Ramos (cell line): ENCODE data around the gene TAPBPL.
"Not testable (repeated sequence)": the region's sequence is repeated elsewhere in the genome, so short reads cannot be mapped to it uniquely, and the experiment has no call there.

Source experiments
- in situ Hi-C: fragments of 300-500 bp; cut with MboI; formaldehyde crosslinking; loops from one replicate; pipeline ENCODE4 v1.14.3; 2022; ENCODE audit warnings: low sequenced_read_pairs; ENCODE audit not compliant: unreplicated experiment

Gene TAPBPL

DNA sequence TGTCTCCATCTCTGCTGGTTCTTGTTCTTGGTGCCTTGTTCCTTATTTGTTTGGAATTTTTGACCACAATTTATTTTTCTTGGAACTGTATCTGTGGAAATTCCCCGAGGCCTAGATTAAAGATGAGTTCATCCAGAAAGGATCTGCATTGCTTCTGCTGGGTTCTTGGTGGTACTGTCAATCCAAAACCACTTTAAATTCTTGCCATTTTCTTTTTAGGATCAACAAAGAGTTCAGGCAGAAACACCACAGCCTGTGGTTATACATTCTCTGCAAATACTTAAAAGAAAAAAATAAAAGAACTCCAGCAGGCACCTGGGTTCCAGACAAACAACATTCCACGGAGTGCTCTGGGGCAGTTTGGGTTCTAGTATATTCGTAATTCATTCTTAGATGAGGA is 24.6 kb downstream of the TAPBPL start:
- in situ Hi-C loops: no loop called here

GRCh38 chr12:6477601-6478377 is 25.9 kb downstream of the TAPBPL start:
- in situ Hi-C loops: not testable (repeated sequence)

DNA sequence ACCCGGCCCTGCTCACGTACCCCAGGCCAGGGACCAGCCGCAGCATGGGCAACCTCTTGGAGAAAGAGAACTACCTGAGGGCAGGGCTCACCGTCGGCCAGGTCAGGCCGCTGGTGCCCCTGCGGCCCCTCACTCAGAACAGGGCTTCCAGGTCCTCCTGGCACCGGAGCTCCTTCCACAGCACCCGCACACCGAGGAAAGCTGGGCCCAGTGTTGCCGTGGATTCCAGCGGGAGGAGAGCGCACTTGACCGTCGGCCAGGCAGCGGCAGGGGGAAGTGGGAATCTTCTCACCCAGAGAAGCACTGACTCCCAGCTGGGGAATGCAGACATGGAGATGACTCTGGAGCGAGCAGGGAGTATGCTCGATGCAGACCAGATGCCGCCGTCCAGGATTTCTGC is 26.6 kb downstream of the TAPBPL start:
- in situ Hi-C loops: no loop called here

GRCh38 chr12:6488240-6488639 is 36.4 kb downstream of the TAPBPL start:
- in situ Hi-C loops: no loop called here

DNA sequence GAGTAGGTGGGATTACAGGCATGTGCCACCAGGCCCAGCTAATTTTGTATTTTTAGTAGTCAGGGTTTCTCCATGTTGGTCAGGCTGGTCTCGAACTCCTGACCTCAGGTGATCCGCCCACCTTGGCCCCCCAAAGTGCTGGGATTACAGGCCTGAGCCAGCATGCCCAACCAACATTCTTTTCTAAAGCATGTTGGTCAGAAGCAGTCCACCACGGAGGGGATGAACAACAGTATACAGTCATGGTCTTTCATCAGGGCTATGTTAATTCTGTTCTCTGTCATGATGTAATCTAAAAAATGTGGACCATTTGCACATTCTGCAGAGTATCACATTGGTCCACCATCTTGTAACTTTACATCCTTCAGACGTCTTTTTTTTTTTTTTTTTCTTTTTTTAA is 37.6 kb downstream of the TAPBPL start:
- in situ Hi-C loops: no loop called here

- in situ Hi-C loops: not testable (repeated sequence)
These were observed 38.8 kb downstream of the TAPBPL start for GRCh38 chr12:6490673-6491072.

- in situ Hi-C loops: no loop called here
These were observed 41.1 kb downstream of the TAPBPL start, which contains the start of gene MRPL51 for GRCh38 chr12:6492838-6493496. Gene MRPL51, minus strand, starts transcription at chr12:6493262. Its CDS starts 126 bp downstream, at chr12:6493136.

GRCh38 chr12:6493497-6494257 is 41.8 kb downstream of the TAPBPL start, which contains the start of gene NCAPD2:
Gene NCAPD2, plus strand, starts transcription at chr12:6494102. Its CDS starts 997 bp downstream, at chr12:6495099.
- in situ Hi-C loops: no loop called here

GRCh38 chr12:6494258-6494743 is 42.5 kb downstream of the TAPBPL start:
- in situ Hi-C loops: no loop called here

DNA sequence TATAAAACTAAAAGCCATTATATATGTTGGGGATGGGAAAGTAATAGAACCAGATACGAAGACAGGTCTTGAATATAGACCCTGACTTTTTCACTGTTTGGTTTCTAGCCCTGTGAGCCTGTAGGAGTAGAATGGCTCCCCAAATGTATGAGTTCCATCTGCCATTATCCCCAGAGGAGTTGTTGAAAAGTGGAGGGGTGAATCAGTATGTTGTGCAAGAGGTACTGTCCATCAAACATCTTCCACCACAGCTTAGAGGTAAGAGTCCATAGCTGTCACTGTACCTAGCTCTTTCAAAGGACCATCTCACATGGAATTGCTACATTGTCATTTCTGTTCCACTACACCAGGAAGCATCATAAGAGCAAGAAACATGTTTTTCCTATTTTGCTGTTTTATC is 43.1 kb downstream of the TAPBPL start:
- in situ Hi-C loops: no loop called here

DNA sequence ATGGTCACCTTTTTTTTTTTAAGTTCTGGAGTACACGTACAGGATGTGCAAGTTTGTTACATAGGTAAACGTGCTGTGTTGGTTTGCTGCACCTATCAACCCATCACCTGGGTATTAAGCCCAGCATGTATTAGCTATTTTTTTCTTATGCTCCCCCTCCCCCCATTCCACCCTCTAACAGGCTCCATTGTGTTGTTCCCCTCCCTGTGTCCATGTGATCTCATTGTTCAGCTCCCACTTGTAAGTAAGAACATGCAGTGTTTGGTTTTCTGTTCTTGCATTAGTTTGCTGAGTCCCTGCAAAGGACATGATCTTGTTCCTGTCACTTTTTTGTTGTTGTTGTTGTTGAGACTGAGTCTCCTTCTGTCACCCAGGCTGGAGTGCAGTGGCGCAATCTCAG is 45.4 kb downstream of the TAPBPL start:
- in situ Hi-C loops: not testable (repeated sequence)

- in situ Hi-C loops: no loop called here
These were observed 48.6 kb downstream of the TAPBPL start for GRCh38 chr12:6500466-6500865.

GRCh38 chr12:6507102-6507998 is 55.5 kb downstream of the TAPBPL start:
- in situ Hi-C loops: no loop called here

- in situ Hi-C loops: no loop called here
These were observed 56.2 kb downstream of the TAPBPL start for GRCh38 chr12:6508087-6508486.
